ENCODE results near the gene ZSCAN30. TPM values are rescaled to one million over a fixed set of nuclear protein-coding genes. Genes with fewer than 3 reads are reported as not detected.

ZSCAN30 gene
- total RNA-seq, 1 donor from 2014 or later = 20.3 TPM

DNA sequence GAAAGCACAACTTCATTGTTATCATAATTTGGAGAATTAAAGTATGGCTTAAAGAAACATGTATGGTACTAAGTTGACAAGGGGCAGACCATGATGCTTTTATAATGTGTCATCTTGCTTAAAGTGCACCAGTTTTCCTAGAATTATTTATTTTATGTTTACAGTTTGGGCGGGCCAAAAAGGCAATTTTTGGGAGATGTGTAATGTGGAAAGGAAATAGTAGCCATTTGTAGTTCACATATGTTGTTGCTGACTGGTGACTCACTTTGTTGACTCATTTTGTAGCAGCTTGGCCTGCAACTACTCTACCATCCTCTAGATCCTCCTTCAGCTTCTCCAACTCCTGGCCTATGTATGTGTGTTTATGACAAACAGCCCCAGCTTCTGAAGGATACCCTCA lies 7.7 kb downstream of the ZSCAN30 start:
- DNase-seq (ENCODE audit: extremely low read depth, low read depth, low spot score) = peak; percentile 58

GRCh38 chr18:35278969-35279368 lies 11.1 kb downstream of the ZSCAN30 start:
- no peak for DNase-seq (ENCODE audit: extremely low read depth, low read depth, low spot score)

- DNase-seq (ENCODE audit: extremely low read depth, low read depth, low spot score) = no peak
Measured at GRCh38 chr18:35278085-35278484, 11.9 kb downstream of the ZSCAN30 start.

- DNase-seq (ENCODE audit: extremely low read depth, low read depth, low spot score) = no peak
Measured at GRCh38 chr18:35277633-35278032, 12.4 kb downstream of the ZSCAN30 start.

- DNase-seq (ENCODE audit: extremely low read depth, low read depth, low spot score) = no peak
Measured at GRCh38 chr18:35276267-35276666, 13.8 kb downstream of the ZSCAN30 start.

- no peak for DNase-seq (ENCODE audit: extremely low read depth, low read depth, low spot score)
Measured at GRCh38 chr18:35271656-35272055, 18.4 kb downstream of the ZSCAN30 start.

DNA sequence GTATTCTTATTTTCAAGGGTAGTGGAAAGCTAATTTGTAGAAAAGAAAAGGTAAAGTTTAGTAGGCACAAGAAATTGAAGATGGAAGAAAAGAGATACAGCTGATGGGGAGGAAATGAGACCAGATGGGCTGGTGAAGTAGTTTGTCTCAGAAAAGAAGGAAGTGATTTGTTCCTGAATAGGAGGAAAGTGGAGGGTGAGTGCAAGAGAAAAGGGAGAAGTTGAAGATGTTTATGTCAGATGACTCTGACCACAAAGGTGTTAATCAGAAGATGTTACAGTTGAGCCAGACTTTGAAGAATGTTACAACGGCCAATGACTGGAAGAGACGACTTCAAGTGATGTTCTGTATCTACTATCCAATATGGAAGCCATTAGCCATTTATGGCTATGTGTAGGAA lies 21.2 kb downstream of the ZSCAN30 start:
- DNase-seq (ENCODE audit: extremely low read depth, low read depth, low spot score) = no peak

GRCh38 chr18:35267809-35268208 lies 22.2 kb downstream of the ZSCAN30 start:
- DNase-seq (ENCODE audit: extremely low read depth, low read depth, low spot score) = no peak

DNA sequence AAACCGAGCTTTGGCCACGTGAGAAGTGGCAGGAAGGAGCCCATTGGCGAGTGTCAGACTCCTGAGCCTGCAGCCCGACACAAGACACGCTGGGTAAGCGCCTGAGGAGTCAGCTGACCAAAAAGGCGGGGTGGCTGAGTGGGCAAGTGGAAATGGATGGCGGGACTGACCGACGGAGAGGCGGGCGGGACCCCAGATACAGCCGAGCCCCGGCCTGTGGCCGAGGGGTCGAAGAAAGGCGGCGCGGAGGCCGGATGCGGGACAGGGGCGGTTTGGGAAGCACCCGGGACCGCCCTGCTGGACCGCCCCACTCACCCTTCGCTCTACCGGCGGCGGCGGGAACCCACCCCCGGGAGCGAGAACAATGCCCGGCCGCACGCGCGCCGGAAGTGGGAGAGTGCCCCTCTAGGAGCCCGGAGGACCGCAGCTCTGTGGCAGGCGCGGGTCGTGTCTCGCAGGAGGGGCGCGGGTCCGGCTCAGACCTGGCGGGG lies 22.8 kb downstream of the ZSCAN30 start:
- DNase-seq (ENCODE audit: extremely low read depth, low read depth, low spot score) = no peak

- no peak for DNase-seq (ENCODE audit: extremely low read depth, low read depth, low spot score)
Measured at GRCh38 chr18:35264409-35264808, 25.6 kb downstream of the ZSCAN30 start.

DNA sequence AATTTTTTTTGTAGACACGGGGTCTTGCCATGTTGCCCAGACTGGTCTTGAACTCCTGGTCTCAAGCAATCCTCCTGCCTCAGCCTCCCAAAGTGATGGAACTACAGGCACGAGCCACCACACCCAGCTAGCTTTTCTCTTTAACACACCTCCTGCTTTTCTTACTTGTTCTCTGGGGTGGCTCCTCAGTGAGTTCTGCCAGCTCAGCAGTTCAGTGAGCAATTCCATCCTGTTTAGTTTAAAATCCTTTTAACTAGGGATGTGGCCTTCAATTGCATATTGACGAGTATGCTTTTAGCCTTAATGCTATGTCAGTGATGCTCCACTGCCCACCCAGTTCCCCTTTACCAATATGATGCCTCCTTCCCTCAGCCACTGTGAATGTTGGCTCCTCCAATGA lies 33.1 kb downstream of the ZSCAN30 start:
- DNase-seq (ENCODE audit: extremely low read depth, low read depth, low spot score) = no peak

GRCh38 chr18:35253655-35254287 lies 36.3 kb downstream of the ZSCAN30 start:
- DNase-seq (ENCODE audit: extremely low read depth, low read depth, low spot score) = no peak

- DNase-seq (ENCODE audit: extremely low read depth, low read depth, low spot score) = no peak
Measured at GRCh38 chr18:35252466-35252865, 37.6 kb downstream of the ZSCAN30 start.

GRCh38 chr18:35248429-35248828 lies 41.6 kb downstream of the ZSCAN30 start:
- no peak for DNase-seq (ENCODE audit: extremely low read depth, low read depth, low spot score)

- DNase-seq (ENCODE audit: extremely low read depth, low read depth, low spot score) = no peak
Measured at GRCh38 chr18:35247412-35248249, 42.4 kb downstream of the ZSCAN30 start.

DNA sequence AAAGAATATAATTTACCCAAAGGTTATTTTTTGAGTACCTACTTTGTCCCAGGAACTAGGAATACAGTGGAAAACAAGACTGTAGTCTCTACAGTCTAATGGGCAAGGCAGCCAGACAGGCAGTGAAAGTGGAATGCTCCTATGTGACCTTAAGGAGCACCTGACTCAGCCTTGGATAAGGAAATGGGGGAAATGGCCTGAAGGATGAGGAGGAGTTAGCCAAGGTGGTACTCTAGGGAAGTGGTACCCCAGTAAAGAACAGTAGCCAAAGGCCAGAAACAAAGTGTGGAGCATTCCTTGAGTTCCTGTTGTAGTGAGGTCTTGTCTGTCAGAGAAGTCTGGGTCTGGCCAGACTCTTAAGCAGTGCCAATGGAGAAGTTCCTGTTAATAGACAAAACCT lies 43.2 kb downstream of the ZSCAN30 start:
- no peak for DNase-seq (ENCODE audit: extremely low read depth, low read depth, low spot score)

- no peak for DNase-seq (ENCODE audit: extremely low read depth, low read depth, low spot score)
Measured at GRCh38 chr18:35245719-35246317, 44.2 kb downstream of the ZSCAN30 start.

- no peak for DNase-seq (ENCODE audit: extremely low read depth, low read depth, low spot score)
Measured at GRCh38 chr18:35244671-35245070, 45.4 kb downstream of the ZSCAN30 start.

DNA sequence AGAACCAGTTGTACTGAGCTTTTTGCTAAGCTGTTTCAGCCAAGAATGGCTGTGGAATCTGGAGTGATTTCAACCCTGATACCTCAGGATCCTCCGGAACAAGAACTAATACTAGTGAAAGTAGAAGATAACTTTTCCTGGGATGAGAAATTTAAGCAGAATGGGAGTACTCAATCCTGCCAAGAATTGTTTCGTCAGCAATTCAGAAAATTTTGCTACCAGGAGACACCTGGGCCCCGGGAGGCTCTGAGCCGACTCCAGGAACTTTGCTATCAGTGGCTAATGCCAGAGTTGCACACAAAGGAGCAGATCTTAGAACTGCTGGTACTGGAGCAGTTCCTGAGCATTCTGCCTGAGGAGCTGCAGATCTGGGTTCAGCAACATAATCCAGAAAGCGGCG lies 47.6 kb downstream of the ZSCAN30 start:
- no peak for DNase-seq (ENCODE audit: extremely low read depth, low read depth, low spot score)

GRCh38 chr18:35241448-35241804 lies 48.6 kb downstream of the ZSCAN30 start:
- peak; percentile 18 for DNase-seq (ENCODE audit: extremely low read depth, low read depth, low spot score)

DNA sequence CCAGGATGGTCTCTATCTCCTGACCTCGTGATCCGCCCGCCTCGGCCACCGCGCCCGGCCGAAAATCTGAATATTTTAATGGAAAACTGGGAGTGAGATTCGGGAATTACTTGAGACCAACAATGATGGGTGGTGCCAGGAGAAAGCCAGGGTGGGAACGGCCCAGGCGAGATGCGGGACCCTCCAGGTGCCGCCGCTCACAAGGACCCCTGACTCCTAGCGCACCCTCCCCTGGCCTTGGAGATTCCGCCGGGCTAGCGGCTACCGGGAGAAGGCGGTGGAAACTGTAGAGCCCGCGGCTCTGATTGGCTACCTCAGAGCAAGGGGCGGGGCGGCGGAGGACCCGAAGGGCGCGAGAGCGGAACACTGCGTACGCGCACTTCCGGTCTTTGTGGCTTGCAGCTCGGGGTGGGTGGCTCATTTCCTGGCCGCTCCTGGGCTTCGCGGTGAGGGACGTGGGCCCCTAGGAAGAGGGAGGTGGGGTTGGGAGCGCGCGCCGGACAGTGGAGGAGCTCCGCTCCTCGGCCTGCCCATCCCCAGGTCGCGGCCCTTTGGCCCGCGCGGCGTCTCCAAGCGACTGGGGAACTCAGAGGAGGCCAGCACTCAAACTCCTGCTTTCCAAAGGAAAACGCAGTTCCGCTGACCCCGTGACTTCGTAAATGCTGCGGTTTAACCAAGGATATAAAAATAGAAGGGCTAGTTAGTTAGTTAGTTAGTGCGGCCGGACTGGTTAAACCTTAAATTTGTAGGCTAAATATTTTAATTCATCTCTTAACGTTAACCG lies 49.2 kb downstream of the ZSCAN30 start, which contains the start of gene ZNF397:
Gene ZNF397 (plus strand): TSS at position 371 of the 784 bp plus-strand sequence. CDS start 1,437 bp downstream, outside the sequence.
- DNase-seq (ENCODE audit: extremely low read depth, low read depth, low spot score) = peak; percentile 76

Data from glomerular endothelial cell (primary cell).